Right lobe of liver (tissue), 6 donors: ENCODE measurements around the gene TAL2. TPM values are rescaled to one million over a fixed set of nuclear protein-coding genes. Genes with fewer than 3 reads are reported as not detected.

Experiments
- ATAC-seq, 4 donors: fragments of 200-7000 bp; cut with Tn5 transposase; one replicate each; pipeline ENCODE4 v1.9.1; 2020; ENCODE audit warnings: mild to moderate bottlenecking in 4 of 4, moderate library complexity in 4 of 4
- DNase-seq, 3 donors: peaks; one replicate each; pipeline ENCODE4 v3.0.0-alpha.2; 2020
- H3K27ac ChIP-seq, 3 donors: fragments of 200-600 bp; one replicate each; pipeline ENCODE4 v1.8.0; 2022
- H3K27me3 ChIP-seq, 2 donors: fragments of 200-600 bp; one replicate each; pipeline ENCODE4 v1.8.0; 2022
- H3K36me3 ChIP-seq, 4 donors: fragments of 200-600 bp; sonication (generic) in 1 of 4; one replicate each; pipeline versions ENCODE4 v1.5.1 to v1.8.0; 2017 to 2022; ENCODE audit warnings: control low read depth in 1 of 4
- H3K4me1 ChIP-seq, 4 donors: fragments of 200-600 bp; sonication (generic) in 1 of 4; one replicate each; pipeline versions ENCODE4 v1.5.1 to v1.8.0; 2017 to 2022; ENCODE audit warnings: control low read depth in 1 of 4
- H3K4me3 ChIP-seq, 3 donors: fragments of 200-600 bp; one replicate each; pipeline ENCODE4 v1.8.0; 2022
- H3K9me3 ChIP-seq, 4 donors: fragments of 200-600 bp; sonication (generic) in 1 of 4; one replicate each; pipeline versions ENCODE4 v1.5.1 to v1.8.0; 2017 to 2022; ENCODE audit warnings: control low read depth in 1 of 4
- POLR2A ChIP-seq: fragments of 450-650 bp; IDR thresholded peaks from one replicate; pipeline ENCODE4 v1.6.1; 2017; ENCODE audit warnings: antibody characterized with exemption, mild to moderate bottlenecking
- WGBS: methylation state at CpG from one replicate; pipeline ENCODE4 v1.1.6; 2018; ENCODE audit warnings: low coverage, low lambda C conversion rate; ENCODE audit not compliant: insufficient coverage; ENCODE audit errors: missing lambda C conversion rate; 5-methylcytosine and 5-hydroxymethylcytosine counted together
- intact Hi-C, 2 donors: fragments of 100-400 bp; cut with DNase I; formaldehyde crosslinking; loops; one replicate each; pipeline versions ENCODE4 v1.11.2 to v1.14.1; 2022
- total RNA-seq, 6 experiments: library from RNA; depleted of rRNA in 2 of 6; stranded (reverse); fragments of >200 nt in 2 of 6; fragmentation: NEBNext Ultra II Directional in 3 of 6; extraction: Animal tissue kit (Norgen Biotek cat#: 25700) in 3 of 6; gene quantifications; one replicate each; pipeline versions ENCODE4 v1.1.0 to v1.2.4, GENCODE V29; 2016 to 2023
- TF ChIP-seq, protein P1 (sequence below), 4 donors: fragments of 200-600 bp in 3 of 4; fragments of 450-650 bp in 1 of 4; IDR thresholded peaks; one replicate each; pipeline versions ENCODE4 v1.5.1 to v1.8.0; 2016 to 2022; ENCODE audit warnings: antibody characterized with exemption in 4 of 4, mild to moderate bottlenecking in 2 of 4
- donor health status: DM: no; HTN: yes; CAD: no.
- donor health status: DM: no; HTN: no; CAD: no.
- donor health status: DM: no; HTN: no; CAD: no.
- donor health status: DM: no; HTN: yes; CAD: no.
- donor health status: DM: no; HTN: yes; CAD: no.

The TAL2 gene
- total RNA-seq, 6 experiments from 2014 or later, result 0.49 to 0.56 TPM; not detected in 4

DNA sequence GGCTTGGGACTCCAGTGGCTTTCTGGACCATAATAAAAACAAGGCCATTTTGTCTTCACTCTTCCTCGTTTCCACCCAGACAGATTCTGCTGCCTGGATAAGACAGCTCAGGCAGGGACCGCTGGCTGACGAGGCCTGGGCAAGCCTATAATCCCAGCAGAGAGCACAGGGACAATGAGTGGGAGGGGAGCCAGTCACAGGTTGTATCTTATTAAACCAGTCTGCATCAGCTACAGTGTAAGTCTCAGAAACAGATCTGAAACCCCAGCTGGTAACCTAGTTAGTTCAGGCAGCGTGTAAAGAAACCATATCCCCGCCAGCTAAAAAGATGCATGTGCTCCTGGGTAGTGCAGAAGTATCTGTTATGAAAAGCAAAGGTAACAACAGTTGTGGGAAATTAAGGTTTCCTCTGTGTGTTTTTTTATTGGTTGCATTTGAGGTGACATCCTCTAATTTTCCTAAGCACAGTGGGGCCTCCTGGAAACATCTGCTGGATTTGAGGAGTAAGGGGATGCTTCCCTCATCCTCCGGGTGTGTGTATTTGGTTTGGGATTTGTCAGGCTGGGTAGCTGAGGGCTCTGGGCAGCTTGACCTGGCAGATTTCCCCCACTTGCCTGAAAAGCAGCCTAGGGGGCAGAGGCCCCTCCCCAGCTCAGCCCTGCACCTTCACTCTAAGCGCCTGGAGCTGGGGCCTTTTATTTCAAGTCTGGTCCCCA, 15.2 kb upstream of the TAL2 start:
- no peak for DNase-seq
- H3K27me3 ChIP-seq, result no peaks in the 10 kb centered on the region
- H3K4me1 ChIP-seq, result no peaks in the 10 kb centered on the region
- H3K9me3 ChIP-seq, result peaks cover 0 to 5% (median 0%) of the 10 kb centered on the region in 4 donors
- H3K4me3 ChIP-seq, result no peak overlapping the region
- WGBS, result 83% methylated on average over 5 of the region's 7 CpGs
- intact Hi-C loops, result no loop called here
- H3K36me3 ChIP-seq, result no peaks in the 10 kb centered on the region
- ATAC-seq, result no peak
- no peak overlapping the region for H3K27ac ChIP-seq
- TF ChIP-seq, protein P1, sequence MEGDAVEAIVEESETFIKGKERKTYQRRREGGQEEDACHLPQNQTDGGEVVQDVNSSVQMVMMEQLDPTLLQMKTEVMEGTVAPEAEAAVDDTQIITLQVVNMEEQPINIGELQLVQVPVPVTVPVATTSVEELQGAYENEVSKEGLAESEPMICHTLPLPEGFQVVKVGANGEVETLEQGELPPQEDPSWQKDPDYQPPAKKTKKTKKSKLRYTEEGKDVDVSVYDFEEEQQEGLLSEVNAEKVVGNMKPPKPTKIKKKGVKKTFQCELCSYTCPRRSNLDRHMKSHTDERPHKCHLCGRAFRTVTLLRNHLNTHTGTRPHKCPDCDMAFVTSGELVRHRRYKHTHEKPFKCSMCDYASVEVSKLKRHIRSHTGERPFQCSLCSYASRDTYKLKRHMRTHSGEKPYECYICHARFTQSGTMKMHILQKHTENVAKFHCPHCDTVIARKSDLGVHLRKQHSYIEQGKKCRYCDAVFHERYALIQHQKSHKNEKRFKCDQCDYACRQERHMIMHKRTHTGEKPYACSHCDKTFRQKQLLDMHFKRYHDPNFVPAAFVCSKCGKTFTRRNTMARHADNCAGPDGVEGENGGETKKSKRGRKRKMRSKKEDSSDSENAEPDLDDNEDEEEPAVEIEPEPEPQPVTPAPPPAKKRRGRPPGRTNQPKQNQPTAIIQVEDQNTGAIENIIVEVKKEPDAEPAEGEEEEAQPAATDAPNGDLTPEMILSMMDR (IDR thresholded peaks at IDR 0.05), result no peak
- TF ChIP-seq POLR2A, result no peak

DNA sequence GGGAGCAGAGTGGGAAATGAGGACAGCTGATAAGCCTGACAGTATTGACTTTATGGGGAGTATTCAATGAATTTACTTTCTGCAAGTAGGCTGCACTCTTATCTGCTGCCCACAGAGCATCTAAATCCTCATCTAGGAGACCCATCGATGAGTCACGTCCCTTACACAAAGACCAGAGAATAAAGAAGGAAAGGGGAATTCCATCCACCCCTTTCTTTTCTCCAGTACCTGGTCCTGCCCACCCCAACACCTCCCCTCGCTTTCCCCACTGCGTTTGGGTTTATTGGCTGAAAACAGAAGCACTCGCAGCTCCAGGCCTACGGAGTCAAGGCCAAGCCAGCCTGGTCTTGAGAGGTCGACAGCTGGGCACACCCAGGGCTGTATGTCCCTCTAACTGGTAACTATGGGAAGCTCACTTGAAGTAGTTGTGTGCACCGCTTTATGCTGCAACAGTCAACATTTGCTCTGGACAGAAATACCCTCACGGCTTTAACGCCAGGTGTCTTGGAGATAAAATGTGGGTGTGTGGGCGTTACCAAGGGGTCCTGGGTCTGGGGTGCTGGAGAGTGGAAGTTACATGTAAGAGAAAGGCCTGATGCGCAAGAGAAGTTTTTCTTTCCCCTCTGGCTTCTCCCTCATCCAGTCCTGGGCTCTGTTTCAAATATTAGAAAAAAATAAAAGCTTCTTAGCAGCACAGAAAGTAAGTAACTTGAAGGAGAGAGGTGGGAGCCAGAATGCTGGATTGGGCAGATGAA, 14.5 kb upstream of the TAL2 start:
- Histone ChIP-seq H3K4me3 (no peak overlapping the region), H3K27ac (no peak overlapping the region), H3K36me3 (no peaks in the 10 kb centered on the region), H3K9me3 (no peaks in the 10 kb centered on the region), H3K27me3 (no peaks in the 10 kb centered on the region), H3K4me1 (no peaks in the 10 kb centered on the region)
- ATAC-seq (no peak), DNase-seq (no peak)
- intact Hi-C loops, result no loop called here
- 84% methylated on average over 12 of the region's 12 CpGs for whole genome bisulfite sequencing
- TF ChIP-seq, protein P1 (IDR thresholded peaks at IDR 0.05), result no peak
- no peak for TF ChIP-seq POLR2A

DNA sequence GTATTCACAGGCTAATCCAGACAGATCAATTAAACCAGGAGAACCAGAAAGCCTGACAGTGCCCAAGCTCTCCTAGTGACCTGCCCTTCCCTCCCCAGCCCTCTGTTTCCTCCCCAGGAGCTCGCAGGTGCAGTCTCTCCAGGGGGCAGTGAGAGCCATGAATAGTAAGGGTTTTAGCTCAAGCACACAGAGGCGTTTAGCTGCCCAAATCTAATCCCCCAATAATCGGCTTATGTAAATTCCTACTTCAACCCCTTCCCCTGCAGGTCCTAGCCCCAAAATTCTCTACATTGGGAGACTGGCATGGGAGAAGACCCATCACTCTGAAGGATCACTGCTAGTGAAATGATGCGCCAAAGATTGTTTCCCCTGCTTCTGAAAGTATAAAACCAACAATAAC, 10.5 kb upstream of the TAL2 start:
- Histone ChIP-seq H3K9me3 (no peaks in the 10 kb centered on the region), H3K36me3 (no peaks in the 10 kb centered on the region), H3K27me3 (peaks cover 0 to under 1% of the 10 kb centered on the region in 2 donors), H3K27ac (no peak overlapping the region), H3K4me3 (no peak overlapping the region), H3K4me1 (peaks cover 0 to 3% (median 0%) of the 10 kb centered on the region in 4 donors)
- intact Hi-C loops, result no loop called here
- ATAC-seq (no peak), DNase-seq (no peak)
- TF ChIP-seq, protein P1 (IDR thresholded peaks at IDR 0.05), result no peak
- TF ChIP-seq POLR2A, result no peak
- WGBS, result 90% methylated on average over 3 of the region's 4 CpGs

DNA sequence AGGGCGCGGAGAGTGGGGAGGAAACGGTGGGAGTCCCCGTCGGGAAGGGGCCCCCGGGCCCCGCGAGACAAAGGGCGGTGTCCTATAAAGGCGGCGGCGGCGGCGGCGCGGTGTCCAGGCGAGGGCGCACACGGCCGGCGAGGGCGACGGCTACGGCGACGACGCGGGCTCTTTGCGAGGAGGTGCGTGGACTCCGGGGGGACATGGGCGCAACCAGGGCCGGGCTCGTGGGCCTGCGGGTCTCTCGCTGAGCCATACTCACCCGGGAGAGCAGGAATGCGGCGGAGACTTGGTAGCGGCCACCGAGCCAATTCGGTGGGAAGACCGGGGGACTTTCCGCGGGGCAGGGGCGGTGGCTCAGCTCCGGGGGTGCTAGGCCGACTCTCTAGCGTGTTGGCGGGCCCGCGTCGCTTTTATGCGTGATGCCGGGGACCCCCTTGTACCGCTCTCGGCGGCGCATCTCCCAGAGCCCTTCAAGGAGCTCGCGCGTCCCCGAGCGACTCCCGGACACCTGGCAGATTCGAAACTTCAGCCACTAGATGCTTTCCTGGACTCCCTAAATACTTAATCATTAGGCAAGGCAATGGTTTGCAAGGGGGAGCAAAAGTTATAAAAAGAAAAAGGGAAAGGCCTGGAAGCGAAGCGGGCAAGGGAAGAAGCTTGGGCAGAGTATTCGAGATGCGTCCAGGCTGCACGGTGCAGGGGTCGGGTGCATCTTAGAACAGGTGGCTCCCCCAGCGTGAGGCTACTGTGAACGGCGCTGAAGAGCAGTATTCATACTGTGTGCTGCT, 5.9 kb upstream of the TAL2 start:
- no peaks in the 10 kb centered on the region for H3K9me3 ChIP-seq
- H3K27ac ChIP-seq, result no peak overlapping the region
- no peak for TF ChIP-seq POLR2A
- TF ChIP-seq, protein P1 (IDR thresholded peaks at IDR 0.05), result peak; percentile 47 to 67 (median 58)
- 6% methylated on average over 15 of the region's 75 CpGs for WGBS
- H3K36me3 ChIP-seq, result no peaks in the 10 kb centered on the region
- peaks cover 0 to 3% (median 0%) of the 10 kb centered on the region in 4 donors for H3K4me1 ChIP-seq
- peak in 2 of 3 donors; percentile 55 to 59 for DNase-seq
- H3K27me3 ChIP-seq, result peaks cover 0 to 5% of the 10 kb centered on the region in 2 donors
- intact Hi-C loops, result no loop called here
- peak overlapping the region; percentile 57 to 67 (median 61) for H3K4me3 ChIP-seq
- ATAC-seq, result peak; percentile 89 to 97 (median 95)
